RWPE2 (cell line): ENCODE measurements around the gene SMYD3.

Source experiments
- ATAC-seq: fragments of 200-7000 bp; cut with Tn5 transposase; 3 replicates; pipeline ENCODE4 v1.9.1; 2021; ENCODE audit warnings: low read depth
- DNase-seq: peaks from one replicate; pipeline ENCODE4 v3.0.0-alpha.2; 2020; ENCODE audit warnings: low spot score
- H3K27ac ChIP-seq: fragments of 450-650 bp; 2 replicates; pipeline ENCODE4 v1.5.1; 2017; ENCODE audit warnings: mild to moderate bottlenecking; ENCODE audit not compliant: poor library complexity, severe bottlenecking
- H3K27me3 ChIP-seq: fragments of 250-450 bp; sonication (Bioruptor Pico); 2 replicates; pipeline ENCODE4 v1.5.1; 2021; ENCODE audit warnings: mild to moderate bottlenecking, moderate library complexity; ENCODE audit not compliant: insufficient read depth, poor library complexity, severe bottlenecking
- H3K36me3 ChIP-seq: fragments of 250-450 bp; sonication (Bioruptor Pico); 2 replicates; pipeline ENCODE4 v1.5.1; 2020; ENCODE audit warnings: low read depth, mild to moderate bottlenecking, moderate library complexity
- H3K4me1 ChIP-seq: fragments of 250-450 bp; sonication (Bioruptor Pico); 2 replicates; pipeline ENCODE4 v1.5.1; 2021; ENCODE audit warnings: mild to moderate bottlenecking, moderate library complexity; ENCODE audit not compliant: insufficient read depth, poor library complexity, severe bottlenecking
- H3K4me3 ChIP-seq: fragments of 250-450 bp; sonication (Bioruptor Pico); 2 replicates; pipeline ENCODE4 v1.5.1; 2021; ENCODE audit warnings: mild to moderate bottlenecking, moderate library complexity; ENCODE audit not compliant: severe bottlenecking
- H3K9me3 ChIP-seq: fragments of 250-450 bp; sonication (Bioruptor Pico); 2 replicates; pipeline ENCODE4 v1.5.1; 2021; ENCODE audit warnings: mild to moderate bottlenecking, moderate library complexity; ENCODE audit not compliant: severe bottlenecking
- TF ChIP-seq, protein P1 (sequence below): fragments of 450-650 bp; IDR thresholded peaks from one replicate; pipeline ENCODE4 v1.5.1; 2017; ENCODE audit warnings: mild to moderate bottlenecking, moderate library complexity; ENCODE audit not compliant: poor library complexity, severe bottlenecking

The SMYD3 gene

DNA sequence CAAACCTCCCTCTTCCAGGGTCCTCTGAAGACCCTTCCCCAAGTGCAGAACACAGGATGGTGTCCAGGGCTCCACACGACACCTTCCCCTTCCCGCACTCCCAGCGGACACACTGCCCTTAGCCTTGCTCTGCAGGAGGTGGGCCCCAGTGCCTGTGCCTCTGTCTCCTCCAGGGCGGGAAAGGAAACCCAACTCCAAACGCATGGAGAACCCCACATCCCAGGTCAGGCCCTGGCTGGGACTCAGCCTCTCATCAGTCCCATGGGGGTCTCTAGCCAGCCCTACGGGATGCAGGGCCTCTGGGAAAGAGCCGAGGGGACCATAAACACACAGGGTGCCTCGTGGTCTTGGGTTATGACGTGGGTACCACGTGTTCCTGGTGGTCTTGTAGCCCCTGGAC is 5.6 kb upstream of the SMYD3 start:
- H3K4me3 ChIP-seq: no peak overlapping the region
- H3K36me3 ChIP-seq: no peaks in the 10 kb centered on the region
- H3K4me1 ChIP-seq: no peaks in the 10 kb centered on the region
- no peak overlapping the region for H3K27ac ChIP-seq
- peaks cover 3% of the 10 kb centered on the region for H3K9me3 ChIP-seq
- ATAC-seq (no peak), DNase-seq (no peak)
- TF ChIP-seq, protein P1, sequence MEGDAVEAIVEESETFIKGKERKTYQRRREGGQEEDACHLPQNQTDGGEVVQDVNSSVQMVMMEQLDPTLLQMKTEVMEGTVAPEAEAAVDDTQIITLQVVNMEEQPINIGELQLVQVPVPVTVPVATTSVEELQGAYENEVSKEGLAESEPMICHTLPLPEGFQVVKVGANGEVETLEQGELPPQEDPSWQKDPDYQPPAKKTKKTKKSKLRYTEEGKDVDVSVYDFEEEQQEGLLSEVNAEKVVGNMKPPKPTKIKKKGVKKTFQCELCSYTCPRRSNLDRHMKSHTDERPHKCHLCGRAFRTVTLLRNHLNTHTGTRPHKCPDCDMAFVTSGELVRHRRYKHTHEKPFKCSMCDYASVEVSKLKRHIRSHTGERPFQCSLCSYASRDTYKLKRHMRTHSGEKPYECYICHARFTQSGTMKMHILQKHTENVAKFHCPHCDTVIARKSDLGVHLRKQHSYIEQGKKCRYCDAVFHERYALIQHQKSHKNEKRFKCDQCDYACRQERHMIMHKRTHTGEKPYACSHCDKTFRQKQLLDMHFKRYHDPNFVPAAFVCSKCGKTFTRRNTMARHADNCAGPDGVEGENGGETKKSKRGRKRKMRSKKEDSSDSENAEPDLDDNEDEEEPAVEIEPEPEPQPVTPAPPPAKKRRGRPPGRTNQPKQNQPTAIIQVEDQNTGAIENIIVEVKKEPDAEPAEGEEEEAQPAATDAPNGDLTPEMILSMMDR: no peak
- no peaks in the 10 kb centered on the region for H3K27me3 ChIP-seq

DNA sequence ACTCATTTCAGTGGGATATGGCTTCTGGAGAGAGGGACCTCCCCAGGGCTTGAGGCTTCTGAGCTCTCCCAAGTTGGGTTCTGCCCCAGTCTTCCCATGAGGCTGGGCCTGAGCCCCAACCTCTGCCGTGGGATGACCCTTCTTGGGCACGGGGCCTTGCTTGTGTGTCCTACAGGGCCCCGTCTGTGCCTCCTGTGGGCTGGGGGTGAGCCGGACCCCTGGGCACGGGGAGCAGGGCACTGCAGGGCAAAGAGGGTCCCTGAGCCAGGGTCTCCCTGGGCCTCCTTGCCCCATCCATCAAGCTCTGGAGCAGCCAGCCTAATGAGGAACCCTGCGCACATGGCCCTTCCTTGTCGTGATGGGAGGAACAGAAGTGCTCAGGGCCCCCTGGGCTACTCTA is 5.2 kb upstream of the SMYD3 start:
- Histone ChIP-seq H3K27me3 (no peaks in the 10 kb centered on the region), H3K27ac (no peak overlapping the region), H3K4me1 (no peaks in the 10 kb centered on the region), H3K9me3 (peaks cover 3% of the 10 kb centered on the region), H3K36me3 (no peaks in the 10 kb centered on the region), H3K4me3 (no peak overlapping the region)
- TF ChIP-seq, protein P1: no peak
- DNase-seq (no peak), ATAC-seq (no peak)

DNA sequence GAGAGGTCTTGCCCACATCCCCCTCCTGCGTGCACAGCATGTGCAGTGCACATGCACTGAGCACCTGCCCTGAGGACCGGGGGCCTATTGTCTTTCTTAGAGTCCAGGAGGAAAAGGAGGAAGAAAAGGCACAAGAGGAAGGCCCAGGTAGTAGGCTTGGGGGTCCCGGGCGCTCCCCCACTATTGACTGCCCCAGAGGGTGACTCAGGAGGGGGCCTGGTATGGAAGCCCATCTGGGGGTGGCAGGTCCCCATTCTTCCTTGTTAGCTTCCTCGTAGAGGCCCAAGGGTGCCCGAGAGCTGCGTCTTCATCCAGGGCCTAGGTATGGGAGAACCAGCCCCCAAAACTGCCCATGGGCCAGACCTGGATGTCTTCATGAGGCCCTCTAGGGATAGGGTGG is 4.1 kb upstream of the SMYD3 start:
- H3K27me3 ChIP-seq: no peaks in the 10 kb centered on the region
- no peaks in the 10 kb centered on the region for H3K36me3 ChIP-seq
- no peak overlapping the region for H3K4me3 ChIP-seq
- H3K9me3 ChIP-seq: peaks cover 3% of the 10 kb centered on the region
- DNase-seq: no peak
- TF ChIP-seq, protein P1: no peak
- no peak for ATAC-seq
- no peaks in the 10 kb centered on the region for H3K4me1 ChIP-seq
- no peak overlapping the region for H3K27ac ChIP-seq

DNA sequence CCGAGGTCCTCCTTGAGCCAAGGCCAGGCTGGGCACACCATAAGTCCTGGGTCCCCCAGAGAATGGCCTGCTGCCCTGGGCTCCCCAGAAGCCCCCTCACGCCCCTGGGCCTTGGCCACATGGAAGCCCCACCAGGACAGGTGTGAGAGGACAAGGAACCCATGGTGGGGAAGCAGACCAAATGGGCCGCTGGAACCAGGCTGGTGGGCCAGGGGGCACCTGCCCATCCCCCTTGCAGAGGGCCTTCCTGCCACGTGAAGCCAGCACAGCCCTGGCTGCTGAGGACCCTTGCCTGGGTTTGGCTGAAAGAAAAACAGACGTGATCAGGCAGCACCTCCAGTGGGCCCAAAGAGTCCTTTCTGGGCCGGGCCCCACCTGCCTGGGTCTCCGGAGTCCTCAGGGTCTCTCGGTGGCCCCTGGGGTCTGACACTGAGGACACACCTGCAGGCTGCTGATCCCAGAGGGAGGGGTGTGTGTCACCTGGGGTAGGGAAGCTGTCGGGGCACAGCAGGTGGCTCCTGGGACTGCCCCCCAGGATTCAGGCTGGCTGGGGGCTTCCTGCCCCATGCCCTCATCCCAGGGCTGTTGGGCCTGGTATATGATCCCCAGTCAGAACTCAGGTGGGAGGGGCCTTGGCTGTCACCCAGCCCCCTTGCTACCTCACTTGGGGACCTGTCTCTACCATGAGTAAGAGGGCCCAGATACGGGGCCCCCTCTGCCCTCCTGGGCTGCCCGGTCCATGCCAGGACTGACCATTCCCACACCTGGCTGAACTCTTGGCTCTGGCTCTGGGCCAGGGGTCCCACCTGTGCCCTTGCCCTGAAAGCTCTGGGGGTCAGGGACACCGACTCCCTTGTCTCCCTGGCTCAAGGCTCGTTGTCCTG is 3.3 kb upstream of the SMYD3 start:
- H3K4me3 ChIP-seq: no peak overlapping the region
- ATAC-seq: no peak

More for the DNA sequence above, 3.3 kb upstream of the SMYD3 start:
- peaks cover 3% of the 10 kb centered on the region for H3K9me3 ChIP-seq
- H3K27ac ChIP-seq: no peak overlapping the region
- H3K36me3 ChIP-seq: no peaks in the 10 kb centered on the region
- DNase-seq: no peak
- no peaks in the 10 kb centered on the region for H3K4me1 ChIP-seq
- no peaks in the 10 kb centered on the region for H3K27me3 ChIP-seq
- TF ChIP-seq, protein P1: no peak
